ENCODE measurements around the gene HFM1. TPM values are rescaled to one million over a fixed set of nuclear protein-coding genes. Genes with fewer than 3 reads are reported as not detected.

The HFM1 gene
- total RNA-seq: 0.19 and 0.32 TPM in 2 replicates

GRCh38 chr1:91404151-91405012 is at the start of gene HFM1:
TSS of gene HFM1 (minus strand) at chr1:91404837. CDS start at chr1:91401082, 3,755 bp downstream.

Other genes starting within 250 kb of the HFM1 start
- 3.5 and 6.2 TPM in 2 replicates for gene CDC7, start 96.0 kb upstream of the HFM1 start, total RNA-seq

Measured in bladder microvascular endothelial cell (primary cell).